GM19025 (cell line): Measurements from ENCODE around the gene SUSD6.
"Not testable (repeated sequence)": the region's sequence is repeated elsewhere in the genome, so short reads cannot be mapped to it uniquely, and the experiment has no call there.

ENCODE experiments used
- ATAC-seq: cut with Tn5 transposase; IDR thresholded peaks from one replicate; pipeline ENCODE4 v1.9.1; 2021; ENCODE audit warnings: mild to moderate bottlenecking, low read depth, moderate library complexity; ENCODE audit not compliant: unreplicated experiment

The SUSD6 gene

DNA sequence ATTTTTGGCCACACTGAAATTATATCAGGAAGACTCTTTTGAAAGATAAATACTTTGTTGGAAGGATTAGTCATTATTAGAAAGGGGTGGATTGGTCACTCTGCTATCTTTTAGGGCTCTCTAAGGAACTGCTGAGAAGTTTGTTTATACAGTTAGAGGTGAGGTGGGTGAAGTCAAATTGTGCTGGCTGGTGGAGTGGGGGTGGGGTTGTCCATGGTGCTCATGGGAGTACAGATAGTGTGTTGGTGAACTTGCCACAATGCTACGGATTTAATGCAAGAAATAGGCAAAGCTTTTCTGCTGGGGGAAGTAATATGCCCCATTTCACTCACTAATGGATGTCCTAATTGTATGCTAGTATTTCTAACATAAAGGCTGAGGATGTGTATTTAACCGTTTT is 35.8 kb downstream of the SUSD6 start:
- no peak for ATAC-seq

- not testable (repeated sequence) for ATAC-seq
Observed at GRCh38 chr14:69647642-69648041, 36.2 kb downstream of the SUSD6 start.

- peak; percentile 81 for ATAC-seq
Observed at GRCh38 chr14:69648480-69649451, 37.4 kb downstream of the SUSD6 start.

- no peak for ATAC-seq
Observed at GRCh38 chr14:69650948-69651369, 39.6 kb downstream of the SUSD6 start.

DNA sequence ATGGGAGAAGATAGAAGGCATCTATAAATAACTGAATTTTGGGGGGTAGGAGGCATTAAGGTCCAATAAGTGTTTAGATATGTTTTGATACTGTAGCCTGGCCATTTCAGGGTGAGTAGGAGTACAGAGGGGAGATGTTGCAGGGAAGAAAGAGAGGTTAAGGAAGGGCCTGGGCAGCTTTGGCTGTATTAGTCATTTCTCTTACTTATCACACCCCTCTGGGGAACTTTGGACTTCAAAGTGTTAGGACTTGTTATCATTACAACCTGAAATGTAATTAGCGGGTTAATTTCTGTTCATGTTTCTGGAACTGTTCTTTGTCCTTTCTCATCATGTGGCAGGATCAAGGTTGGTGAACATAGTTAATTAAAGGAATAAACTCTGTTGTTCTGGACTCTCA is 40.3 kb downstream of the SUSD6 start:
- ATAC-seq: no peak

DNA sequence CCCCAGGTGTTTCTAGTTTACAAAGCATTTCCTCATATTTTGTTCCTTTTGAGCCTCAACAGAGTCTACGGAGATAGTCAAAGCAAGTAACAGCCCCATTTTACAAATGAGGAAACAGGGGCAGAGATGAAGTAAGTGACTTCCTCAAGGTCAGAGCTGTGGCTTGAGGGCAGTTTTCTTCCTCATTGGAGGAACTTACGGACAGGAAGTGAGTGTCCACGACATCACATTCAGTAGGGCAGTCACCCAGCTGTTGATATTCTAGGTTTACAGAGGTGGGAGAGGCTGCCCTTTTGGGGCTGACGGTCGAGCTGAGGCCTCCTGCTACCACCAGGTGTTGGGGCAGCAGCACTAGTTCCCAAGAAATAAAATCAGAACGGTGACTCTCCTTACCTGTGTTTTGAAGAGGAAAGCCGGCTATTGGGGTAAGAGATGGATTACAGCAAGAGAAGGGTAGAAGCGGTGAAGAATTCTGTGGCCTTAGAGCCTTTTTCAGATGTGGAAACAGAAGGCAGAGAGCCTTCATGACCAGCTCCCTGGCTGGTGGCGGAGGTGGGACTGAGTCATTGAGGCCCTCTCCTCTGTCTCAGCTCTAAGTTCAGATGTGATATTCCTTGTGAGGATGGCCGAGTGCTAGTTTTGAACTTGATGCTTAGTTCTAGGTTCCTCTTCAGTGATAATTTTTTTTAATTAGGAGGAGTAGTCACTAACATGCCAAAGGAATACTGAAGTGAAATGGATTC is 41.7 kb downstream of the SUSD6 start:
- ATAC-seq: peak; percentile 38

DNA sequence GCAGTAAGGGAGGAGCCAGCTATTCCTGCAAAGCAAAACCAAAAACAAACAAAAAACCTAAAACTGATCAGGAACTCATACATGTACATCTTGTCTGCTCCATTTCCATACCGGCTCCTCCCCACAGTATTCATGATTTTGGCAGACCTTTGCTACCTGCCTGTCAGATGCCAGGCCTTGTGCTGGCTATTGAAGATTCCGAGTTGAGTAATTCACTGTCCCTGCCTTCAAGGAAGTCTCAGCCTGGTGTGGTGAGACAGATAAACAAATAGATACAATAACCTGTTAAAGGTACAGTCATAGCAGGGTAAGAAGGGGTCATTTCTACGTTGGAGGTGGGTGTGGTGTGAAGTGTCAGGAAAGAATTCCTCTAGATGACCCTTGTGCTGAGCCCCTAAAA is 42.7 kb downstream of the SUSD6 start:
- ATAC-seq: no peak

DNA sequence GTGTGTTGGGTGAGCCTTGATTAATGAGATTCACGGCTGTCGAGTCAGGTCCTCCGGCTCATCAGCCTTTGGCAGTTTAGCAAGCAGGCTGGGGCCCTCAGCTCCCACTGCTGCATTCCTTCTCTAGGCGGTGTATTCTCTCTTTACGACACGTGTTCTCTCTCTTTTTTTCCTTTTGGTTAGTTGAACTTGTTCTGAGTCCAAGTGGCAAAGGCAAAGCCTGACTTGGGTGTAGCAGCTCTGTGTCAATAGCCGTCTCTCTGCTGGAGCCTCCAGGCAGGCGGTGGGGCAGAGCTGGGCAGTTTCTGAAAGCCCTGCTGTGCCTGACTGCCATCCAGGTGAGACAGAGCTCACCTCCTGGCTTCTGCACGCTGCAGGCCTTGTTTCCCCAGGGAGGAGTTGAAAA is 46.6 kb downstream of the SUSD6 start:
- no peak for ATAC-seq

DNA sequence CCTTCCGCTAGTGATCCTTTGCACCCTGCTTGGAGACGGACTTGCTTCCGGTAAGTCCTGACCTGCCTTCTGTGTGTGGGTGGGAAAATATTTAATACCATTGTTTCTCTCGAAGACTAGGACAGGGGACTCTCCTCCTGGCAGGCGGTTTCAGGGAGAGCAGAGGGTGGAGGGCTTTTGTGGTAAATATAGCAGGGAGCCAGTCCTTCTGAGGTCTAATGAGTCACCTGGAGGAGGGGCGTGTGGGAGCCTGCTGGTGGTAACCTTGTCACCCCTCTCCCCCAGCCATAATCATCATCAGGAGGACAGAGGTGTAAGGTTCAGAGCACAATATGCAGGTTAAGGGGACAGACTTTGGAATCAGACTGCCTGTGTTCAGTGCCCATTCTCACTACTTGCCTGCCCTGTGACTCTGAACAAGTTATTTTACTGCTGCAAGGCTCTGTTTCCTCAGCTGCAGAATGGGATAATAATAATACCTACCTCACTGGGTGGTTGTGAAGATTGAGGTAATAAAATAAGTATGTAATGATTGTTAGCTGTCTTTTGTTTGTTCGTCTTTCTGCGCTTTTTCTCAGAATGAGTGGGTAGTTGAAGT is 47.4 kb downstream of the SUSD6 start:
- no peak for ATAC-seq

GRCh38 chr14:69660344-69661193 is 49.2 kb downstream of the SUSD6 start:
- ATAC-seq: no peak

DNA sequence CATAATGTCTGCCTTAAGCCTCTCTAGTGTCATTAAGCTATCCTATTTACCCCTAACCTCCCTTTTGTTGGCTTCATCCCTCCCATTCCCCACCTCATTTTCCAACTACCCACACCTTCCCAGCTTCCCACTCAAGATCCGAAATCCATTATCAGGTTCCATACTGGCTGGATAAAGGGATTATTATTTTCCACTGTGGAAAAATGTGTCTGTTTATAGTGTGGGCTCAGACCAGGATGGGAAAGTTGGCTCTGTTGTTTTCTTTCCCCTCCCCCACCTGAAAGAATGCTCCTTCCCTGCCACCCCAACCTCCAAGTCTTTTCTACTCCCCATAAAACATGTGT is 49.8 kb downstream of the SUSD6 start:
- no peak for ATAC-seq

- ATAC-seq: no peak
Observed at GRCh38 chr14:69662636-69663299, 51.4 kb downstream of the SUSD6 start.

- ATAC-seq: no peak
Observed at GRCh38 chr14:69663300-69663643, 51.9 kb downstream of the SUSD6 start.

DNA sequence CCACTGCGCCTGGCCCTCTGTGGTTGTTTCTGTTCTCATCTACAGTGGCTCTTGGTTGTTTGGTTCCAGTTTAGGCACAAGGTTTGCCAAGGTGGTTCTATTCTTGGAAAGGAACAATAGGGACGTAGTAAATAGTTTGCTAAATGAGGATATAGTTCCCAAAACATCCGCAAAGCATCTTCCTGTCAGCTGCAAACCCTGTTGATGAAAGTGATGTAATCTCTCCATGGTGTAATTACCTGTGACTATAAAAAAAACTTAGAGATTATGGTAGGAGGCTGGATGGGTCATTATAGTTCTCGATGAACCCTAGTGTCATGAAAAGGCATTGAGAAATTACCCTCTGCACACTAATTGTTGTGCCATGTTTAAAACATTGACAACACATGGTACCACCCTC is 52.9 kb downstream of the SUSD6 start:
- no peak for ATAC-seq

GRCh38 chr14:69664865-69665526 is 53.6 kb downstream of the SUSD6 start:
- ATAC-seq: no peak

- no peak for ATAC-seq
Observed at GRCh38 chr14:69665631-69666030, 54.2 kb downstream of the SUSD6 start.

DNA sequence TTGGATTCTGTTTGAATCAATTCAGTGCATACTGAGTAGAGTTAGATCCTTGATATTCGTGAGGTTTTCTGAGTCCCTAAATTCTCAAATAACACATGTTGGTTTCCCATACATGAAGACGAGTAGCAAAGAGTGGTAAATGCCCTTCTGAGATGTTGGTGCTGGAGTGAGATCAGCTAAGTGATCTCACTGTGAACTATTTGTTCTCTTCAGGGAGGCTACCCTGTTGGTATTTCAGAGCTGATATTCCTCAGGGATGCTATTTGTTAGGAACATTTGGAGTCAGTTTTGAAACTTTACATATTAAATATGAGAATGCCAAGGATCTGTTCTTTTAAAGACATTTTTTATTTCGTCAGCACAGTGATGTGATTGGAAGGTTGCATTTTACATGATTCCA is 54.7 kb downstream of the SUSD6 start:
- ATAC-seq: no peak

DNA sequence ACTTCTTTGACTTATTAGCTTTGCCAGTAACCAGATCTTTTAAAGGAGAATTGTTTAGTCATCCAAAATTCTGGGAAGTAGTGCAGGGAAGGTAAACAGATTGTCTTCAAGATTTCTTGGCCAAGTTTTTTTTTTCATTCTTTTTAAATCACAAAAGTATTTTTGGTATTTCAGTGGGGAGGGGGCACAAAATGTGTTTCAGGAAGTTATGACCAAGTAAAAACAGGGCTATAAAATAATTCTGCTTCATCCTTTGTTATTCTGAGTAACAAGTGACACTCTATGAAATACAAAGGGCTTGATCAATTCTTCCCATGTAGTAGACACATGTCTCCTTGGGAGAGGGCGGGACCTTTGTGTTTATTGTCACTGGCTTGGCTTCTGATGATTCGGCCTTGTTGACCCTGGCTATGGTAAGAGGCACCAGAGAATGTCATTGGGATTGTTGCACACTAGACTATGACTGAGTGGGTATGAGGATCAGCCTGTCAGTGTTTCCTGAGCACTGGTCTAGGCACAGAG is 55.4 kb downstream of the SUSD6 start:
- ATAC-seq: no peak

DNA sequence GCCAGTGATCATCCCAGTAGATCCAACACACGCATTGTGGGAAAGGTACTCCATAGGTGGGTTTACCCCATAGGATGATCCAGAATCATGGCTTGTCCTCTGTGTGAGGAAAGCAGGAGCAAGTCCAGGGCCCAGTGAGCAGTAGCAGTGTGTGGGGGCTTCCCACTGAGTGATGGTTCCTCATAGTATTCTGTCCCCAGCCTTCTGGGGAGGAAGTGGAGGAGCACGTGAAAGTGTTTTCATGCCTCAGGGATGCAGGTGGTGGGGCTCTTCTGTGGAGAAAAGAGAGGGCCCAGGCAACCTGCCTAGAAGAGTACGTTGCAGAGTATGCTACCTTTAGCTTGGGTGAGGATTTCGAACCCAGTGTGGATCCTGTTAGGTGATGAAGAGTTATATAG is 56.5 kb downstream of the SUSD6 start:
- peak; percentile 38 for ATAC-seq
